OCI-LY3 (cell line): ENCODE data around the gene SNAPC4.
"Not testable (repeated sequence)": the region's sequence is repeated elsewhere in the genome, so short reads cannot be mapped to it uniquely, and the experiment has no call there.

ENCODE experiments used
- H2AFZ ChIP-seq: fragments of 200-600, 300-600 bp; shearing (Covaris generic); 2 replicates; pipeline ENCODE4 v1.6.0; 2014; ENCODE audit warnings: antibody characterized with exemption, low read depth, low read length
- H3K27ac ChIP-seq: fragments of 200-600, 300-600 bp; sonication (generic); 2 replicates; pipeline ENCODE4 v1.5.1; 2014; ENCODE audit warnings: mild to moderate bottlenecking, low read length, moderate library complexity, mixed read lengths
- H3K27me3 ChIP-seq: fragments of 200-600, 300-600 bp; sonication (generic); 2 replicates; pipeline ENCODE4 v1.6.1; 2014; ENCODE audit warnings: low read depth, low read length, mixed read lengths
- H3K36me3 ChIP-seq: fragments of 200-600, 300-600 bp; sonication (generic); replicated peaks from 2 replicates; pipeline ENCODE3; 2014; ENCODE audit warnings: low read depth, low read length, mixed read lengths
- H3K4me1 ChIP-seq: fragments of 300-600, 200-600 bp; sonication (generic); 2 replicates; pipeline ENCODE4 v1.6.1; 2014; ENCODE audit warnings: low read length, mixed read lengths
- H3K4me2 ChIP-seq: fragments of 200-600, 300-600 bp; sonication (generic); 2 replicates; pipeline ENCODE4 v1.6.1; 2014; ENCODE audit warnings: low read length, mixed read lengths
- H3K4me3 ChIP-seq: fragments of 300-600, 200-600 bp; sonication (generic); 2 replicates; pipeline ENCODE4 v1.5.1; 2014; ENCODE audit warnings: antibody characterized with exemption, mild to moderate bottlenecking, low read length, moderate library complexity
- H3K79me2 ChIP-seq: fragments of 300-600, 200-600 bp; shearing (Covaris generic); 2 replicates; pipeline ENCODE4 v1.6.1; 2014; ENCODE audit warnings: mild to moderate bottlenecking, low read length, mixed read lengths
- H3K9ac ChIP-seq: fragments of 300-600, 200-600 bp; shearing (Covaris generic); 2 replicates; pipeline ENCODE4 v1.6.0; 2014; ENCODE audit warnings: mild to moderate bottlenecking, low read length, moderate library complexity
- H3K9me3 ChIP-seq: fragments of 200-600, 300-600 bp; shearing (Covaris generic); 2 replicates; pipeline ENCODE4 v1.6.1; 2014; ENCODE audit warnings: low read length, mixed read lengths; ENCODE audit not compliant: insufficient read depth
- H4K20me1 ChIP-seq: fragments of 200-600, 300-600 bp; sonication (generic); 2 replicates; pipeline ENCODE4 v1.6.1; 2016; ENCODE audit warnings: low read length, mixed read lengths; ENCODE audit not compliant: insufficient read depth
- CTCF ChIP-seq: fragments of 200-600, 300-600 bp; sonication (generic); IDR thresholded peaks from 2 replicates; pipeline ENCODE4 v1.5.1; 2014; ENCODE audit warnings: antibody characterized with exemption, low read length, low read depth
- EZH2phosphoT487 ChIP-seq: fragments of 200-600 bp; shearing (Covaris generic); IDR thresholded peaks from 2 replicates; pipeline ENCODE4 v1.6.1; 2018; ENCODE audit warnings: antibody characterized with exemption, mixed run types, low read depth

The SNAPC4 gene

GRCh38 chr9:136405904-136406303 lies 5.9 kb upstream of the SNAPC4 start:
- Histone ChIP-seq H3K4me2 (peak overlapping the region; percentile 68; the same call in 1 of the 2 replicates), H3K9ac (peak overlapping the region; percentile 3; the same call in 1 of the 2 replicates), H3K79me2 (peaks cover 56% of the 10 kb centered on the region), H3K27ac (peak overlapping the region; percentile 94), H3K36me3 (peaks cover 42% of the 10 kb centered on the region), H3K4me1 (peaks cover 47% of the 10 kb centered on the region)
- H3K27me3 ChIP-seq, H4K20me1 ChIP-seq, H2AFZ ChIP-seq, H3K4me3 ChIP-seq, H3K9me3 ChIP-seq: not testable (repeated sequence)

- H3K4me3 ChIP-seq = peak overlapping the region; percentile 47; the same call in 1 of the 2 replicates
- peak overlapping the region; percentile 94 for H3K27ac ChIP-seq
- no peak for TF ChIP-seq CTCF
- no peaks in the 10 kb centered on the region for H4K20me1 ChIP-seq
- peaks cover 51% of the 10 kb centered on the region for H3K4me1 ChIP-seq
- no peaks in the 10 kb centered on the region for H3K27me3 ChIP-seq
- peaks cover 42% of the 10 kb centered on the region for H3K36me3 ChIP-seq
- no peaks in the 10 kb centered on the region for H3K9me3 ChIP-seq
- H3K9ac ChIP-seq = peak overlapping the region; percentile 72; the same call in 1 of the 2 replicates
- H3K4me2 ChIP-seq = peak overlapping the region; percentile 68
- peaks cover 52% of the 10 kb centered on the region for H3K79me2 ChIP-seq
- no peak overlapping the region for H2AFZ ChIP-seq
These were observed 5.5 kb upstream of the SNAPC4 start for GRCh38 chr9:136405481-136405880.

GRCh38 chr9:136404801-136405136 lies 4.8 kb upstream of the SNAPC4 start:
- Histone ChIP-seq H3K36me3 (peaks cover 42% of the 10 kb centered on the region), H3K27ac (peak overlapping the region; percentile 94), H3K9me3 (no peaks in the 10 kb centered on the region), H3K4me2 (peak overlapping the region; percentile 68), H3K79me2 (peaks cover 49% of the 10 kb centered on the region), H2AFZ (no peak overlapping the region), H3K4me3 (peak overlapping the region; percentile 47), H3K4me1 (peaks cover 54% of the 10 kb centered on the region), H3K9ac (peak overlapping the region; percentile 72), H4K20me1 (no peaks in the 10 kb centered on the region), H3K27me3 (no peaks in the 10 kb centered on the region)
- TF ChIP-seq CTCF = no peak
- TF ChIP-seq EZH2phosphoT487 = no peak

GRCh38 chr9:136403915-136404800 lies 4.2 kb upstream of the SNAPC4 start:
- Histone ChIP-seq H3K9ac (peak overlapping the region; percentile 72), H3K4me1 (peaks cover 54% of the 10 kb centered on the region), H3K36me3 (peaks cover 42% of the 10 kb centered on the region), H3K4me3 (peak overlapping the region; percentile 66), H3K9me3 (no peaks in the 10 kb centered on the region), H4K20me1 (peaks cover 3% of the 10 kb centered on the region; the same call in 1 of the 2 replicates), H3K79me2 (peaks cover 49% of the 10 kb centered on the region), H3K27ac (peak overlapping the region; percentile 94), H3K27me3 (no peaks in the 10 kb centered on the region), H2AFZ (no peak overlapping the region), H3K4me2 (peak overlapping the region; percentile 68)
- no peak for TF ChIP-seq CTCF
- TF ChIP-seq EZH2phosphoT487 = no peak
